GM21825 (cell line): ENCODE data around the gene C9orf152.
"Not testable (repeated sequence)": the region's sequence is repeated elsewhere in the genome, so short reads cannot be mapped to it uniquely, and the experiment has no call there.

Experiments used
- ATAC-seq: cut with Tn5 transposase; IDR thresholded peaks from one replicate; pipeline ENCODE4 v1.9.1; 2021; ENCODE audit warnings: mild to moderate bottlenecking, moderate library complexity; ENCODE audit not compliant: unreplicated experiment

The C9orf152 gene

DNA sequence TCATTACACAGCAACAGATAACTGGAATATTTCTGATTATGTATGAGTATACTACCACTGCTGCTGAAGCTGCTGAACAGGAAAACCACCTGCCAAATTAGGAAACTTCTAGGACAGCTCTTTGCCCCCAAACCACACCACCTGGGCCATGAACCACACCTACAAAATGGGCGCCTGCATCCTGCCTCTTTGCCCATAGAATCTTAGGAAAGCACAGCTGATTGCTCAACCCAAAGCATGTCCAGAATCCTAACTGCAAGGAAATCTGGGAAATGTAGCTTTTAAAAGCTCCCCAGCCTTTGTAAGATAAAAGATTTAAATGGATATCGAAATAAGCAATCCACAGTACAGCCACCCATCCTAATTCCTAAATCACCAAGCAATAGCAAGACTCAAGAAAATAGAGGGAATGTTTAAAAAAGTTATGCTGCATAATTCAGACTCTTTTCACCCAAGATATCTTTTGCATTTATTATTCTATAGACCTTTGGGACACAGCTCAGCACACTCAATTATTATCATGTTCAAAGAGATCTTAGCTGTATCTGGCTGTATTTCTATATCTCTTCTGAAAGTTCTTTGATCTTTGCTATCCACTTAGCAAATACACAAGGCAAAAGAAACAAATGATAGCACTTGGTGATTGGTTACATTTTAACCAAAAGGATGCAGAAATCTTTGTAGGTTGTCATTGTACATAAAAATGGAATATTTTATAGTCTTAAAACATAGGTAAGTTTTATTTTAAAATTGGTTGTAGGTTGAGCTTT is 6.8 kb upstream of the C9orf152 start:
- ATAC-seq = no peak

DNA sequence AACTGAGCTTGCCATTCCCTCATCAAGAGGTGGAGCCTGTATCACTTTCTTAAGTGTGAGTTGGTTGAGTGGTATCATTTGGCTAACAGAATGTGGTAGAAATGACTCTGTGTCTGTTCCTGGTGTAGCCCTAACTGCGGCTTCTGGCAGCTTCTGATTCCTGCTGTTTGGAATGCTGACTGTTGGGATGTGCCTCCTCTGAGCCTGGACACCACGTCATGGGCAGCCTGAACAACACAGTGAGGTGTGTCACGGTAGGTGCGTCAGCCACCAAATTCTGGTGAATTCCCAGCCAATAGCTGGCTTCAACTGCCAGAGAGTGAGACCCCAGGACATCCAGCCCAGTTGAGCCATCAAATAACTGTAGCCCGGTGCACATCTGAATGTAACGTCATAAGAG is 6.1 kb upstream of the C9orf152 start:
- no peak for ATAC-seq

DNA sequence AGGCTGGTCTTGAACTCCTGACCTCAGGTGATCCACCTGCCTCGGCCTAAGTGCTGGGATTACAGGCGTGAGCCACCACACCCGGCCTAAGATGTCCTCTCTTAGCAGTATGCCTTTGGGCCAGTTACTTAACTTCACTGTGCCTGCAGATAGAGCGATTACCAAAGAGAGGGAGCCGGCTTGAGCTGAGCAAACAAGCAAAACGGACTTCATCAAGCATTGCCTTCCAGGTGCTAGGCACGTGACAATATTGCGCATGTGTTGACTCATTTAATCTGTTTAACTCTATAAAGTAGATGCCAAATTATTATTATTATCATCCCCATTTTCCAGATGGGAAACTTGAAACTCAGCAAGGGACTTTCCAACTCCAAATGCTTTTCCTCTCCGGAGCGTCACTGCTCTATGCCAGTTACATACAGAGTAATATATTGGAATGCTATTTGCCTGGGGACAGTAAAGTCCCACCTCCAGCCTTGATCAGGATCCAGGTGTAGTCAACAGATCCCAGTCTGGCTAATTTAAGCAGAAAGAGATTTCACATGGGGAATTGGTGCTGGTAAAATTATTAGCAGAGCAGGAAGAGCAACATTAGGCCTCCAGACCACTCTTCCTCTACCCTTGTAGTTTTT is 5.6 kb upstream of the C9orf152 start:
- no peak for ATAC-seq

DNA sequence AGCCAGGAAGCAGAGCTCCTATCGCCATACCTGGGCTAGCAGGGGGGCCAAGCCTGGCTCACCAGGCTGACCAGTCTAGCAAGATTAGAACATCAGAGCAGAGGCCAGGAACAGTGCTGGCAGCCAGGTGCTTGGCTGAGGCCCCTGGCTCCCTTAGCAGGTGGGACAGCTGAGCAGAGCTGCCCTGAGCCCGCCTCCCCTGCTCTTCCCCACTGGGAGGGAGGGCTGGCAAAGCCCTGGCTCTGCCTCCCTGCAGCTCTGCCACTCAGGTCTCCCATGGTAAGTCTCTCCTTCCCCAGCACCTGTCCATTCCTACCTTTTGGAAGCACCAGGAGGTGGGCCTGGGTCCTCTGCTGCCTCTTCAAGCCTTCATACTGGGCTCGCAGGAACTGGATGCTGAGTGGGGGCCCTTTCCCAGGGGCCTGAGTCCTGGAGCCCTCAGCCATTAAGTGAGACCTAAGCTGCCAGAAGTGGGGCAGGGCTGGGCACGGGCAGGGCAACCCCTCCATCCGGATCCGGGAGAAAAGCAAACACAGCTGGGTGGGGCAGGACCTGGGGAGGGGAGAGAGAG is 803 bp downstream of the C9orf152 start:
- no peak for ATAC-seq

DNA sequence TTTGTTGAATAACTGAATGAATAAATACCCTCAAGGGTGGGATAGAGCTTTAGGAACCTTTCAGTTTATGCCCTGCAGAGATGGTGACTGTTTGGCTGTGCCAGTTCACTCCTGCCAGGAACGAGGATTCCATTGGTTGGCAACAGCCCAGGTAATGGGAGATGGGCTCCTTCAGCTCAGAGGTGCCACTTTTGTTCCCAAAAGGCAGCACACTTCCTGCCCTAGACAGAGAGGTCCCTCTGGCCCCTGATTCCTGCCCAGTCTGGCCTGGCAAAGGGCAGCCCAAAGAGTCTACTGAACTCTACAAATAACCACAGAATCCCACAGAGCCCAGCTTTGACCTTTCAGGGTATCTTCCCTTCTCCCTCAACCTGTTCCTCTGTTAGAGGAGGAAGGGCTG is 1.6 kb downstream of the C9orf152 start:
- ATAC-seq = no peak

DNA sequence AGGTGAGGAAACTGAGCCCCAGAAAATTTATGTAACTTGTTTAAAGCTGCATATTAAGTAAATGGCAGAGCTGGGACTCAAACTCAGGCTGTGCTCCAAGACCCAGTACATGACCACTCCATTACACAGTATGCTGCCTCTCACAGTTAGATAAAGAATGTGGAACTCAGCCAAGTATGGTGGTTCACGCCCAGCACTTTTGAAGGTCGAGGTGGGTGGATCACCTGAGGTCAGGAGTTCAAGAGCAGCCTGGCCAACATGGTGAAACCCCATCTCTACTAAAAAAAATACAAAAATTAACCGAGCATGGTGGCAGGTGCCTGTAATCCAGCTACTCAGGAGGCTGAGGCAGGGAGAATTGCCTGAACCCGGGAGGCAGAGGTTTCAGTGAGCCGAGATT is 2.3 kb downstream of the C9orf152 start:
- ATAC-seq = not testable (repeated sequence)

DNA sequence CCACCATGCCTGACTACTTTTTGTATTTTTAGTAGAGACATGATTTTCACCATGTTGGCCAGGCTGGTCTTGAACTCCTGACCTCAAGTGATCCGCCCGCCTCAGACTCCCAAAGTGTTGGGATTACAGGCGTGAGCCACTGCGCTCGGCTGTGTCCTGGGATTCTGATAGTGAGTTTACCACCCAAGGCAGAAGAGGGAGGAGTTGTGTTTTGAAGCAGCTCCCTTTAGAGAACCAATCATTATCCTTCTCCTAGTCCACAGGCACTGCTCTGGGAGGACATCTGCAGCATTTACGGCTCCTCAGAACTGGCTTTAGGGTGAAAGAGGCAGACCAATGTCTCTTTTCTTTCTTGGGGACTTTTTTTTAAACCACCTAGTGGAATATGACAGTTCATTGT is 5.7 kb downstream of the C9orf152 start:
- ATAC-seq = no peak

DNA sequence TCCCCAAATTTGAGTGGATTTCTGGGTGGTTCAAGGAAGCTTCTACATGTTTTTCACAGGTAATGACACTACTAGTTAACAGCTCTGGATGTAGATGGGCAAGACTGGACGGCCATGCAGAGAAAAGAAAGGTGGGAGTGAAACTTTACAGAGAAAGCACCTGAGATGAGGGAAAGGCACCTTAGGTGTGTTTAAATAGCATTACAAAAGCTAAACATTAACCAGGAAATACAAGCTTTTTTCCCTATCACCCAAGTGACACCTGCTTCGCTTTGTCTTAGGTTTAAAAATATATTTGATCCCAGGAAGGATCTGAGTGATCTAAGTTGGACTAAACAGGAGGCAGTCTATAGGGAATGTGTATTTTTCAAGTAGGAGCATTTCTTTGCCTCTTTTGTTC is 8.3 kb downstream of the C9orf152 start:
- no peak for ATAC-seq

DNA sequence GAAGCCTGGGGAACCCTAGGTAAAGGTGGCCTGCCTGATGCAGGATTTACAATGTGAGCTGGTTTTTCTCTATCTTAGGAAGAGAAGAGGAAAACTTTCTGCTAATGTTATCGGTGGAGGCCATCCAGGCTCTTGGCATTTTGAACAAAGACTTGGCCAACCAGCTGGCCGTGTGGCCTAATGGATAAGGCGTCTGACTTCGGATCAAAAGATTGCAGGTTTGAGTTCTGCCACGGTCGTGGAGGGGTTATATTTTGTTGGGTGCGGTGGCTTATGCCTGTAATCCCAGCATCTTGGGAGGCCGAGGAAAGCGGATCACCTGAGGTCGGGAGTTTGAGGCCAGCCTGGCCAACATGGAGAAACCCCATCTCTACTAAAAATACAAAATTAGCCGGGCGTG is 9.6 kb downstream of the C9orf152 start:
- ATAC-seq = no peak

DNA sequence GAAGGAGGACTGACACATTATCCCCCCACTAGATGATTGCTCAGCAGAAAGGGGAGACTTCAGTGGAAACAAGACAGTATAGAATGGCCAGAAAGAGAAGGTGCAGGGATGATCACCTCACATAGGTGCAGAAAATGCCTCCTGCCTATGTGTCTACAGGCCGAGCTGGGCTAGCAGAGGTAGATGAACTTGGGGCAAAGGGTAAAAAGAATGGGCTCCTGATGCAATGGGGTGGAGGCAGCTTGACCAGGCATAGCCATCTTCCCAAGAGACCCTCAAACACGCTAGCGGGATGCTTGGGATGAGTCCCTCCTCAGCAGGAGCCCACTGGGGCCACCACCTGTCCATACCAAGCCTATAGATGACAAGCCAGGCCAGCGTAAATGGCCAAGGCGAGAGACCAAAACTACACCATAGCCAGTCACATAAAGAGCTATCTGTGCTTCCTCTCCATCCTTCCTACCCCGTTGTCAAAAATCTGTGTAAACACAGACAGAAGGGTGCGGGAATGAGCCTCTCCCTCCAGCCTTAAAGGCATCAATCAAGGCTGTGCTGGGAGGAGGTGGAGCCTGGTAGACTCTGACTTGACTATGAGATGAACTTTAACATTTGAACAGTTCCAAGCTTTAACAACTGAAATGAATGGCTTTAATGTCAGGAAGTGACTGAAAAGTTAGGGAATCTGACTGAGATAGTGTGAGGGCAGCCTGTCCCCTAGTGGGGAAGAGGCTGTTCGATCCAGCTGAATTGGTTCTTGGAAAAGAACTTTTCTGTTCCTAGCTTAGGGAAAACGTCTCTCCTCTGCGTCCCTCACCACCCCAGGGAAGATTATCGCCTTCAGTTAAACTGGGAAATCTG is 10.4 kb downstream of the C9orf152 start:
- ATAC-seq = no peak

DNA sequence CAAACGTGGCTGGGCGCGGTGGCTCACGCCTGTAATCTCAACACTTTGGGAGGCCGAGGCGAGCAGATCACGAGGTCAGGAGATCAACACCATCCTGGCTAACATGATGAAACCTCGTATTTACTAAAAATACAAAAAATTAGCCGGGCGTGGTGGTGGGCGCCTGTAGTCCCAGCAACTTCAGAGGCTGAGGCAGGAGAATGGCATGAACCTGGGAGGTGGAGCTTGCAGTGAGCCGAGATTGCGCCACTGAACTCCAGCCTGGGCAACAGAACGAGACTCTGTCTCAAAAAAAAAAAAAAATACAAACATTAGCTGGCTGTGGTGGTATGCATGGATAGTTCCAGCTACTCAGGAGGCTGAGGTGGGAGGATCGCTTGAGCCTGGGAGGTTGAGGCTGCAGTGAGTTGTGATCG is 11.9 kb downstream of the C9orf152 start:
- not testable (repeated sequence) for ATAC-seq

DNA sequence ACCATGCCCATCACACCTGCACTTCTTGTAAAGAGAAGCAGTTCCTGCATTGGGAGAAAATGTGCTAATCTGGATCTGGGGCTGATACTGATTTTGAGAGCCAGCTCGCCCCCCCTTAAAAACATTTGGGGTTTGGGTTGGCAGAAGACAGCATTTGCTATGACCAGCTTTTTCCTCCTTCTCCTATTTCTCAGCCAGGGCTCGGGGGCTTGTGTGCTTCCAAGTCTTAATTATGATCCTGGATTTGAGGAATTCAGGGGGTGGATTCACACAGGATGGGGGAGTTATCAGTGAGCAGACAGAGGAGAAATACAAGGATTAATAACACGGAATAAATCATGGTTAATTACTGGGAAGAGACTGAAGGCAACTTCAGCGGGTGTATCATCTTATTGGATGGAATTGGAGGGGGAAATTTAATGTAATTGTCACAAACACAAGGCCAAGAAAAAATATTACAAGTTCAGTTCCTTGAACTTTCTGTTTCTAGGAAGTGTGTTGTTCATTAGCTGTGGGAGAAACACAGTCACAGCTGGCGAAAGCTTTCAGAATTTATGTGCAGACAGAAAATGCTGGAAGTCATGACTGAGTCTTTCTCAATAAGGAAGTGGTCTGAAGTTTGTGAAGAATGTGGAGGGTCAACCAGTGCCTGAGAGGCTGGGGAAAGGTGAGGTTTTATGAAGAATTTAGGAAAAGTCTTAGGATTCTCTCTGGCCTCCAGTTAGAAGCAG is 15.3 kb downstream of the C9orf152 start:
- no peak for ATAC-seq

DNA sequence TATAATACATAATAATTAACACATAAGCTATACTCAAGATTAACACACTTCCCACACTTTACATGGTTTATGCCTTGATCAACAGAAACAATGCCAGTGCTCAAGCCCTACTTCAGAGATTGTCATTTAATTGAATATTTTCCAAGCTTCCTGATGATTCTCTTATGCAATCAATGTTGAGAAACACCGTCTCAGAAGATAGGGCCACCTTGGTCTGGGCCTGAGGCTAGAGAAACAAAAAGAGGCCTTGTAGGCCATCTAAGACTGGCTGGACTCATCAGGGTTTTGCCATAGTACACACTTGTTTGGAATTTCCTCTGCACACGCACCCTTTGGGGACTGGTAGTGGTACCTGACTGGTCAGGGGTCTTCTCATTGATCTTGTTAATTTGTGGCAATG is 16.3 kb downstream of the C9orf152 start:
- no peak for ATAC-seq

DNA sequence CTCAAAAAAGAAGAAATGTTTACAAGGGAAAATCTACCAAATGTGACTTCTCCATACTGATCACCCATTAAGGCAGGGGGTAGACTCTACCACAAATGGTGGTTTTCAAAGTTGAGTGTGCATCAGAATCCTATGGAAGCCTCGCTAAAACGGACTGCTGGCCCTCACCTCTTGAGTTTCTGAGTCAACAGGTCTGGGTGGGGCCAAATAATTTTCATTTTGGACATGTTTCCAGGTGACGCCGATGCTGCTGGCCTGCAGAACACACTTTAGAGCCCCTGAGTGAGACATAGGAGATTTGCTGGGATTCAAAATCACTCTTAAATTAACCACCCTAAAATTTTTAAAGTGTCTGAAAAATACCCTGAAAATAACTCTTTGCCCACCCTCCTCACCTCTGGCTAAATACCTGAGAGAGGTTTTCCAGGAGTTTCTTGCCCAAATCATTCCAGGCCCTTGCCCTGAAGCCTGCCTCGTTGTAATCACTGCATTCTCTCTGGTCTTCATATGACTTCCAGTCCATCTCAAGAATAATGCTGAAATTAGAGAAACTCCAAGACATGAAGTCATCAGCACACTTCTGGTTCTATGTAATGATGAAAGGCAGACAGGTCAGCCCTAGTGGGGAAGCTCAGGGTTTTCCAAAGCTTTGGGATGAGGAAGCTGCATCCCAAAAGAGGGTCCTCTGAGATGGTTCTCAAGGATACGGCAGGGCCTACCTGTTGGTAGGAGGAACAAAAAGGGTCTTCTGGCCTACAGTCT is 18.2 kb downstream of the C9orf152 start:
- no peak for ATAC-seq

DNA sequence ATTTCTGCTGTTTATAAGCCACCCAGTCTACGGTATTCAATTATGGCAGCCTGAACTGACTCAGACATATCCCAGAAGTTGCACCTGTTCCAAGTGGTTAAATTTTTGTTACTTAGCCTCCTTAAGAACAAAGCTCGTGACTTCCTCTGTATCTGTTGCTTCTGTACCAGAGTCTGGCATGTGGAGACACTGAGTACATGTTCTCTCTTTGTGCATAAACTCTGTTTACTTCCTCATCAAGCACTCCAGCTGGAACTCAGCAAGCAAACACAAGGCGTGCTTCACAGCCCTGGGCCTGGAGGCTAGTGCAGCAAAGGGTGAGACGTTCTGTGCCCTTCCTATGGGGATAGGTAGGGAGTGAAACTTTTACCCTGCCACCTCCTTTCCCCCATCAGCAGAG is 19.0 kb downstream of the C9orf152 start:
- ATAC-seq = no peak

DNA sequence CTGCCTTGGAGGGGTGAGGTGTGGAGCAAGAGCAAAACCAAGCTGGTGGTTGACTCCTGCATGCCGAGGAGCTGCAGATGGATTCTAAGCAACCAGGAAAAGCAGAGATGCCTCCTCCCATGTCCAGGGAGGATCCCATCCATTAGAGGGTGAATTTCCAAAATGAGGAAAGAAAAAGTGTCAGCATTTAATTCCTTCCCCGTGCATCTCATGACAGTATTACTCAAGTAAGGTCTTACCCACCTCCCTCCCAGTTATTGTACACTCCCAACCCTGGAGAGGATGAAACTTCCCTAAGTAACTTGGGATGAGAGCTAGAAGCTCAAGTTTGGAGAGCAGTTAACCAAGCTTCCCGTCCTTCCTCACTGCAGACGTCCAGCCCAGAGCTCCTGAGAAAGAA is 19.9 kb downstream of the C9orf152 start:
- no peak for ATAC-seq

DNA sequence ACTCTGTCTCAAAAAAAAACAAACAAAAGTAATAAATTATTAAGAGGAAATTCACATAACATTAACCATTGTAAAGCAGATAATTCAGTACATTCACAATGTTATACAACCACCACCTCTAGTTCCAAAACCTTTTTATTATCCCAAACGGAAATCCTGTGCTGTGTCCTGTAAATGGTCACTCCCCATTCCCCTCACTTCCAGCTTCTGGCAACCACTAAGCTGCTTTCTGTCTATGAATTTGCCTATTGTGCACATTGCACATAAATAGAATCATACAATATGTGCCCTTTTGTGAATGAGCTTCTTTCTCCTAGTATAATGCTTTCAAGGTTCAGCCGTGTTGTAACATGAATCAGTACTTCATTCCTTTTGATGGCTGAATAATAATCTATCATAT is 20.8 kb downstream of the C9orf152 start:
- no peak for ATAC-seq

DNA sequence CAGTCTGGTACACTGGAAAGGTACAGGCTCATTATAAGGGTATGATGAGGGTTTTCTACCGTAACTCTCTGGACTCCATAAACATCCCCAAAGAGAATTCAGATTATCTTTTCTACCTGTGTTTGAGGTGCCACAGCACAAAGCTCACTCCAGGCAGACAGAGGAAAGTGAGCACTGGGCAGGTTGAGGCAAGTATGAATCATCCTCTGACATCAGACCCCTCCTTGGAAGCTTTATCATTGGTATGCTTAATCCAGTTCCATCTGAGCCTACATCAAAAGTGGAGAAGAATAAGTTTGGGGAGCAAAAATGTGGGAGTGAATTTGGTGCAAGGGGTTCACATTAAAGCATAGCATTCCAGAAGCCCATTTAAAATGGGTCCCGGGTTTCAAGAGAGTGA is 21.7 kb downstream of the C9orf152 start:
- ATAC-seq = no peak

DNA sequence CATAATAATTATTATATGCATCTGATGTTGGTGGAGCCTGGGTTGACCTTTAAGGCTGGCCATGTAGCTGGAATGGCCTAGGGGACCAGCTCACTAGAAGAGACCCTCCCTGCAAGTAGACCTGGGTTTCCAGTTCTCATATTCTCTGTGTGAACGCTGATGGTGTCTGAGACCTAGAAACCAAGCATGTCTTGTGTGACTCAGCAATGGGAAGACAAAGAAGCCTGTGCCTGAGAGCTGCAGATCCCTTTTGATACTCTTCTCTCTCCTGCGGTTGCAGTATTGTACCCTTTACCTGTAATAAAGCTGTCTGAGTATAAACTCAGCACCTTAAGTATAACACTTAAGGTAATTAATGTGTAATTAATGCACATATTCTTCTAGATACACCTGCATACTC is 22.2 kb downstream of the C9orf152 start:
- no peak for ATAC-seq
